ENCODE measurements around the gene RPL37. TPM values are rescaled to one million over a fixed set of nuclear protein-coding genes. Genes with fewer than 3 reads are reported as not detected.
A peak's percentile ranks its signal among the peaks of the same experiment; 100 is the strongest.

The RPL37 gene
- total and polyA plus RNA-seq, 9 of the 15 experiments (the other 6 are each of a cell fraction or from before 2014, with no cell fraction given): 2,342 to 7,963 (median 4,091) TPM

DNA sequence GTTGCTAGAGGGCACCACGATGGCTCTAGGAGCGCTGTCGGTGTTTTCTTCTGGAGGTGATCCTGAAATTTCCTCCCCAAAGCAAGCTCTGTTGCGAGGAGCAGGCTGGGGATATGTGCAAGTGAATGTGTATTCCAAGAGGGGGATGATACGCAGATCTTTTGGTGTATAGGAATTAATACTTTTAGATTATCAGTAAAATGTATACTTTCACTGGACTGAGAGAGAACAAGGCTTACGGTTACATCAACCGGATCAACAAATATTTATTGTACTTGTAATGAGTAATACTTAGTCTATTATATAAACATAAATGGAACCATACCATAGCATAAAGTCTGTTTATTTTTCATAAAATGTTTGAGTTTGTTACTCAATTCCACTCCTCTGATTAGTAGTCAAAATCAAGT, 36.2 kb downstream of the RPL37 start (continued):
- TF ChIP-seq, protein P1, sequence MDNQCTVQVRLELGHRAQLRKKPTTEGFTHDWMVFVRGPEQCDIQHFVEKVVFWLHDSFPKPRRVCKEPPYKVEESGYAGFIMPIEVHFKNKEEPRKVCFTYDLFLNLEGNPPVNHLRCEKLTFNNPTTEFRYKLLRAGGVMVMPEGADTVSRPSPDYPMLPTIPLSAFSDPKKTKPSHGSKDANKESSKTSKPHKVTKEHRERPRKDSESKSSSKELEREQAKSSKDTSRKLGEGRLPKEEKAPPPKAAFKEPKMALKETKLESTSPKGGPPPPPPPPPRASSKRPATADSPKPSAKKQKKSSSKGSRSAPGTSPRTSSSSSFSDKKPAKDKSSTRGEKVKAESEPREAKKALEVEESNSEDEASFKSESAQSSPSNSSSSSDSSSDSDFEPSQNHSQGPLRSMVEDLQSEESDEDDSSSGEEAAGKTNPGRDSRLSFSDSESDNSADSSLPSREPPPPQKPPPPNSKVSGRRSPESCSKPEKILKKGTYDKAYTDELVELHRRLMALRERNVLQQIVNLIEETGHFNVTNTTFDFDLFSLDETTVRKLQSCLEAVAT (IDR thresholded peaks at IDR 0.05): peak in 1 of 2 experiments; percentile 1; a peak in 2 of 4 replicates
- TF ChIP-seq, protein P2, sequence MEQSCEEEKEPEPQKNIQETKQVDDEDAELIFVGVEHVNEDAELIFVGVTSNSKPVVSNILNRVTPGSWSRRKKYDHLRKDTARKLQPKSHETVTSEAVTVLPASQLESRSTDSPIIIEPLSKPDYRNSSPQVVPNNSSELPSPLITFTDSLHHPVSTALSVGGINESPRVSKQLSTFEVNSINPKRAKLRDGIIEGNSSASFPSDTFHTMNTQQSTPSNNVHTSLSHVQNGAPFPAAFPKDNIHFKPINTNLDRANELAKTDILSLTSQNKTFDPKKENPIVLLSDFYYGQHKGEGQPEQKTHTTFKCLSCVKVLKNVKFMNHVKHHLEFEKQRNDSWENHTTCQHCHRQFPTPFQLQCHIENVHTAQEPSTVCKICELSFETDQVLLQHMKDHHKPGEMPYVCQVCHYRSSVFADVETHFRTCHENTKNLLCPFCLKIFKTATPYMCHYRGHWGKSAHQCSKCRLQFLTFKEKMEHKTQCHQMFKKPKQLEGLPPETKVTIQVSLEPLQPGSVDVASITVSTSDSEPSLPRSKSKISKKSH (CRISPR knock-in tag; IDR thresholded peaks at IDR 0.05): no peak
- TF ChIP-seq CCNT2 (IDR thresholded peaks at IDR 0.05; ENCODE audit: borderline replicate concordance, extremely low read depth, insufficient read length, low read depth, low read length): no peak
- TF ChIP-seq THRAP3 (IDR thresholded peaks at IDR 0.05; ENCODE audit: borderline replicate concordance): 0 out of 2 replicates have a peak, but pooled peaks have one; percentile 44
- TF ChIP-seq ZNF146 (CRISPR knock-in tag; IDR thresholded peaks at IDR 0.05; ENCODE audit: unreplicated experiment): no peak
- TF ChIP-seq, protein P3, sequence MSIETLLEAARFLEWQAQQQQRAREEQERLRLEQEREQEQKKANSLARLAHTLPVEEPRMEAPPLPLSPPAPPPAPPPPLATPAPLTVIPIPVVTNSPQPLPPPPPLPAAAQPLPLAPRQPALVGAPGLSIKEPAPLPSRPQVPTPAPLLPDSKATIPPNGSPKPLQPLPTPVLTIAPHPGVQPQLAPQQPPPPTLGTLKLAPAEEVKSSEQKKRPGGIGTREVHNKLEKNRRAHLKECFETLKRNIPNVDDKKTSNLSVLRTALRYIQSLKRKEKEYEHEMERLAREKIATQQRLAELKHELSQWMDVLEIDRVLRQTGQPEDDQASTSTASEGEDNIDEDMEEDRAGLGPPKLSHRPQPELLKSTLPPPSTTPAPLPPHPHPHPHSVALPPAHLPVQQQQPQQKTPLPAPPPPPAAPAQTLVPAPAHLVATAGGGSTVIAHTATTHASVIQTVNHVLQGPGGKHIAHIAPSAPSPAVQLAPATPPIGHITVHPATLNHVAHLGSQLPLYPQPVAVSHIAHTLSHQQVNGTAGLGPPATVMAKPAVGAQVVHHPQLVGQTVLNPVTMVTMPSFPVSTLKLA (conservative IDR thresholded peaks at IDR 0.05): peak; percentile 6 to 34; a peak in 1 of 4 replicates
- TF ChIP-seq CHD1 (IDR thresholded peaks at IDR 0.05; ENCODE audit: low read length): peak; percentile 7
- no peak for TF ChIP-seq GATAD2B (IDR thresholded peaks at IDR 0.05; ENCODE audit: borderline replicate concordance)
- no peak for TF ChIP-seq LCOR (CRISPR knock-in tag; IDR thresholded peaks at IDR 0.05)
- TF ChIP-seq, protein P4, sequence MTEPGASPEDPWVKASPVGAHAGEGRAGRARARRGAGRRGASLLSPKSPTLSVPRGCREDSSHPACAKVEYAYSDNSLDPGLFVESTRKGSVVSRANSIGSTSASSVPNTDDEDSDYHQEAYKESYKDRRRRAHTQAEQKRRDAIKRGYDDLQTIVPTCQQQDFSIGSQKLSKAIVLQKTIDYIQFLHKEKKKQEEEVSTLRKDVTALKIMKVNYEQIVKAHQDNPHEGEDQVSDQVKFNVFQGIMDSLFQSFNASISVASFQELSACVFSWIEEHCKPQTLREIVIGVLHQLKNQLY (CRISPR knock-in tag; conservative IDR thresholded peaks at IDR 0.05): no peak
- peak in 1 of 2 experiments; percentile 61; a peak in 1 of 4 replicates for TF ChIP-seq SIN3A (IDR thresholded peaks at IDR 0.05; ENCODE audit: borderline replicate concordance in 2 of 2, control insufficient read depth in 1 of 2, low read depth in 2 of 2, low read length in 2 of 2)
- no peak for TF ChIP-seq GATA2 (CRISPR knock-in tag; IDR thresholded peaks at IDR 0.05)
- no peak for TF ChIP-seq COPS2 (conservative IDR thresholded peaks at IDR 0.05)
- TF ChIP-seq GTF2F1 (IDR thresholded peaks at IDR 0.05; ENCODE audit: low read depth, low read length): 0 out of 2 replicates have a peak, but pooled peaks have one; percentile 6
- no peak for TF ChIP-seq SRSF7 (optimal IDR thresholded peaks at IDR 0.05; ENCODE audit: low read depth, low read length)
- TF ChIP-seq, protein P5, sequence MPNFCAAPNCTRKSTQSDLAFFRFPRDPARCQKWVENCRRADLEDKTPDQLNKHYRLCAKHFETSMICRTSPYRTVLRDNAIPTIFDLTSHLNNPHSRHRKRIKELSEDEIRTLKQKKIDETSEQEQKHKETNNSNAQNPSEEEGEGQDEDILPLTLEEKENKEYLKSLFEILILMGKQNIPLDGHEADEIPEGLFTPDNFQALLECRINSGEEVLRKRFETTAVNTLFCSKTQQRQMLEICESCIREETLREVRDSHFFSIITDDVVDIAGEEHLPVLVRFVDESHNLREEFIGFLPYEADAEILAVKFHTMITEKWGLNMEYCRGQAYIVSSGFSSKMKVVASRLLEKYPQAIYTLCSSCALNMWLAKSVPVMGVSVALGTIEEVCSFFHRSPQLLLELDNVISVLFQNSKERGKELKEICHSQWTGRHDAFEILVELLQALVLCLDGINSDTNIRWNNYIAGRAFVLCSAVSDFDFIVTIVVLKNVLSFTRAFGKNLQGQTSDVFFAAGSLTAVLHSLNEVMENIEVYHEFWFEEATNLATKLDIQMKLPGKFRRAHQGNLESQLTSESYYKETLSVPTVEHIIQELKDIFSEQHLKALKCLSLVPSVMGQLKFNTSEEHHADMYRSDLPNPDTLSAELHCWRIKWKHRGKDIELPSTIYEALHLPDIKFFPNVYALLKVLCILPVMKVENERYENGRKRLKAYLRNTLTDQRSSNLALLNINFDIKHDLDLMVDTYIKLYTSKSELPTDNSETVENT (CRISPR knock-in tag; IDR thresholded peaks at IDR 0.05): no peak
- TF ChIP-seq, protein P6, sequence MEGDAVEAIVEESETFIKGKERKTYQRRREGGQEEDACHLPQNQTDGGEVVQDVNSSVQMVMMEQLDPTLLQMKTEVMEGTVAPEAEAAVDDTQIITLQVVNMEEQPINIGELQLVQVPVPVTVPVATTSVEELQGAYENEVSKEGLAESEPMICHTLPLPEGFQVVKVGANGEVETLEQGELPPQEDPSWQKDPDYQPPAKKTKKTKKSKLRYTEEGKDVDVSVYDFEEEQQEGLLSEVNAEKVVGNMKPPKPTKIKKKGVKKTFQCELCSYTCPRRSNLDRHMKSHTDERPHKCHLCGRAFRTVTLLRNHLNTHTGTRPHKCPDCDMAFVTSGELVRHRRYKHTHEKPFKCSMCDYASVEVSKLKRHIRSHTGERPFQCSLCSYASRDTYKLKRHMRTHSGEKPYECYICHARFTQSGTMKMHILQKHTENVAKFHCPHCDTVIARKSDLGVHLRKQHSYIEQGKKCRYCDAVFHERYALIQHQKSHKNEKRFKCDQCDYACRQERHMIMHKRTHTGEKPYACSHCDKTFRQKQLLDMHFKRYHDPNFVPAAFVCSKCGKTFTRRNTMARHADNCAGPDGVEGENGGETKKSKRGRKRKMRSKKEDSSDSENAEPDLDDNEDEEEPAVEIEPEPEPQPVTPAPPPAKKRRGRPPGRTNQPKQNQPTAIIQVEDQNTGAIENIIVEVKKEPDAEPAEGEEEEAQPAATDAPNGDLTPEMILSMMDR (IDR thresholded peaks at IDR 0.05 in 2 of 3, conservative IDR thresholded peaks at IDR 0.05 in 1 of 3; ENCODE audit: insufficient read depth in 2 of 3, low read depth in 1 of 3, low read length in 3 of 3): peak in 2 of 3 experiments; percentile 37 to 46; a peak in 4 of 6 replicates
- no peak for TF ChIP-seq CBFA2T2 (conservative IDR thresholded peaks at IDR 0.05)
